HK-2 (cell line): ENCODE results near the gene OR52J3.

Experiments used
- DNase-seq: peaks from one replicate; pipeline ENCODE4 v3.0.0-alpha.2; 2018; ENCODE audit not compliant: unreplicated experiment

OR52J3 gene

GRCh38 chr11:5092821-5093585 lies 46.7 kb downstream of the OR52J3 start:
- no peak for DNase-seq

- no peak for DNase-seq
Measured at GRCh38 chr11:5096011-5096410, 49.7 kb downstream of the OR52J3 start.
